K562 (cell line): Measurements from ENCODE around the gene MT1E. TPM values are rescaled to one million over a fixed set of nuclear protein-coding genes. Genes with fewer than 3 reads are reported as not detected.

ENCODE experiments used
- ATAC-seq: fragments of 200-7000 bp; cut with Tn5 transposase; 3 replicates; pipeline ENCODE4 v1.9.1; 2020; ENCODE audit warnings: moderate library complexity
- BruUV-seq: library from RNA; stranded (reverse); fragments of 400-500 nt; replicated peaks from 2 replicates; lab custom pipeline; 2021; lab: Mats Ljungman, UMichigan
- CTCF ChIA-PET: fragments of 300-600 bp; formaldehyde crosslinking; extraction: SDS; loops from one replicate; lab custom pipeline; 2021; ENCODE audit warnings: low intra/inter-chr PET ratio; lab: Yijun Ruan, JAX
- POLR2A ChIA-PET: fragments of 300-600, 350-650 bp; sonication (Branson Sonifier 250); formaldehyde crosslinking; extraction: SDS; loops from one replicate; lab custom pipeline; 2021; ENCODE audit warnings: antibody characterized with exemption, inconsistent platforms; lab: Yijun Ruan, JAX
- DNase-seq, 4 experiments: peaks; one replicate each; pipeline versions ENCODE4 v3.0.0 to v3.0.0-alpha.2; 2011 to 2018; ENCODE audit warnings: low spot score in 3 of 4, mixed read lengths in 3 of 4; ENCODE audit errors: extremely low read depth in 1 of 4
- FAIRE-seq: peaks from 2 replicates; lab custom pipeline; 2011; peaks lifted over from hg19 to GRCh38; lab: Jason Lieb, UNC
- H2AFZ ChIP-seq: 2 replicates; pipeline ENCODE4 v1.6.0; 2011; ENCODE audit warnings: low read depth, low read length, control low read depth, inconsistent platforms
- H3K27ac ChIP-seq: fragments of 200-600 bp; 3 replicates; pipeline ENCODE4 v1.8.0; 2011; ENCODE audit warnings: low read depth, mild to moderate bottlenecking, control low read depth, inconsistent platforms, low read length, moderate library complexity, mixed read lengths; ENCODE audit errors: extremely low read depth
- H3K27me3 ChIP-seq, 2 experiments: fragments of 300-600 bp in 1 of 2; 2 replicates in 1 of 2; 3 replicates in 1 of 2; pipeline versions ENCODE4 v1.6.0 to v1.8.0; 2011; ENCODE audit warnings: inconsistent platforms in 2 of 2, low read length in 2 of 2, mild to moderate bottlenecking in 1 of 2, mixed read lengths in 1 of 2, moderate library complexity in 1 of 2; ENCODE audit not compliant: control insufficient read depth in 2 of 2, insufficient read depth in 2 of 2
- H3K36me3 ChIP-seq: fragments of 300-600 bp; 3 replicates; pipeline ENCODE4 v1.8.0; 2011; ENCODE audit warnings: mild to moderate bottlenecking, low read length, inconsistent platforms; ENCODE audit not compliant: control insufficient read depth, insufficient read depth
- H3K4me1 ChIP-seq, 2 experiments: fragments of 200-600 bp in 1 of 2; replicated peaks in 1 of 2; 2 replicates in 1 of 2; 3 replicates in 1 of 2; pipeline versions ENCODE4 v1.5.1 to v1.8.0; 2011; ENCODE audit warnings: inconsistent platforms in 2 of 2, low read length in 2 of 2, mild to moderate bottlenecking in 1 of 2, mixed read lengths in 1 of 2, moderate library complexity in 1 of 2; ENCODE audit not compliant: control insufficient read depth in 2 of 2, insufficient read depth in 2 of 2
- H3K4me2 ChIP-seq: 2 replicates; pipeline ENCODE4 v1.6.1; 2011; ENCODE audit warnings: low read length, control low read depth, inconsistent platforms, mixed read lengths; ENCODE audit not compliant: insufficient read depth
- H3K4me3 ChIP-seq: fragments of 200-600 bp; sonication (generic), shearing (Covaris generic); 2 replicates; pipeline ENCODE4 v1.5.1; 2016; ENCODE audit warnings: control low read depth, inconsistent platforms
- H3K79me2 ChIP-seq: fragments of 200-600 bp; 3 replicates; pipeline ENCODE4 v1.8.0; 2011; ENCODE audit warnings: low read length, inconsistent platforms; ENCODE audit not compliant: control insufficient read depth, insufficient read depth
- H3K9ac ChIP-seq, 2 experiments: 2 replicates each; pipeline versions ENCODE4 v1.6.0 to v1.6.1; 2011; ENCODE audit warnings: low read depth in 2 of 2, low read length in 2 of 2, control low read depth in 1 of 2, inconsistent platforms in 1 of 2, mild to moderate bottlenecking in 1 of 2, mixed read lengths in 1 of 2; ENCODE audit not compliant: insufficient read depth in 1 of 2
- H3K9me1 ChIP-seq: one replicate; pipeline ENCODE4 v1.6.0; 2011; ENCODE audit warnings: inconsistent platforms, mild to moderate bottlenecking, low read length, moderate library complexity; ENCODE audit not compliant: control insufficient read depth, insufficient read depth
- H3K9me3 ChIP-seq: replicated peaks from 2 replicates; pipeline ENCODE4 v1.5.1; 2011; ENCODE audit warnings: low read depth, low read length, inconsistent platforms; ENCODE audit not compliant: control insufficient read depth, insufficient read depth
- H4K20me1 ChIP-seq: replicated peaks from 2 replicates; pipeline ENCODE4 v1.6.1; 2011; ENCODE audit warnings: low read length, inconsistent platforms, mixed read lengths; ENCODE audit not compliant: control insufficient read depth, insufficient read depth
- ATF6 ChIP-seq: sonication (generic); formaldehyde crosslinking; IDR thresholded peaks from 2 replicates; pipeline ENCODE4 v1.4.0; 2020; ENCODE audit warnings: mild to moderate bottlenecking, missing genetic modification reagents
- BMI1 ChIP-seq: fragments of 150-350 bp; IDR thresholded peaks from 2 replicates; pipeline ENCODE4 v1.6.1; 2014; ENCODE audit warnings: low read length
- FUS ChIP-seq: fragments of 200-400 bp; formaldehyde crosslinking; optimal IDR thresholded peaks from 2 replicates; pipeline ENCODE3; 2017; ENCODE audit warnings: low read depth, low read length
- MLX ChIP-seq, 2 experiments: fragments of 450-650 bp in 1 of 2; sonication (generic) in 1 of 2; formaldehyde crosslinking; conservative IDR thresholded peaks; 2 replicates each; pipeline versions ENCODE4 v1.4.0 to v1.8.1; 2020 to 2022; ENCODE audit warnings: mild to moderate bottlenecking in 1 of 2, missing genetic modification reagents in 1 of 2
- NONO ChIP-seq, 2 experiments: fragments of 200-400 bp in 1 of 2; fragments of 450-650 bp in 1 of 2; formaldehyde crosslinking in 1 of 2; IDR thresholded peaks; 2 replicates each; pipeline ENCODE4 v1.6.1; 2017; ENCODE audit warnings: low read depth in 2 of 2, mild to moderate bottlenecking in 2 of 2, moderate library complexity in 2 of 2, low read length in 1 of 2
- RBFOX2 ChIP-seq: fragments of 200-400 bp; formaldehyde crosslinking; IDR thresholded peaks from 2 replicates; pipeline ENCODE4 v1.6.1; 2017; ENCODE audit warnings: low read depth, mild to moderate bottlenecking, low read length, moderate library complexity
- RBM25 ChIP-seq: fragments of 200-400 bp; formaldehyde crosslinking; IDR thresholded peaks from 2 replicates; pipeline ENCODE4 v1.6.1; 2018; ENCODE audit warnings: low read length, low read depth, moderate library complexity; ENCODE audit not compliant: severe bottlenecking
- TBL1XR1 ChIP-seq, 2 experiments: IDR thresholded peaks; 2 replicates each; pipeline ENCODE4 v1.6.1; 2012; ENCODE audit warnings: improper control_type of control experiment in 2 of 2, low read length in 2 of 2, mild to moderate bottlenecking in 1 of 2
- THRA ChIP-seq: fragments of 450-650 bp; IDR thresholded peaks from 2 replicates; pipeline ENCODE4 v1.6.1; 2017; ENCODE audit warnings: mild to moderate bottlenecking, moderate library complexity
- ZNF174 ChIP-seq: fragments of 250-450 bp; sonication (Bioruptor Pico); IDR thresholded peaks from 2 replicates; pipeline ENCODE4 v1.4.0; 2020; ENCODE audit warnings: mild to moderate bottlenecking
- ZNF639 ChIP-seq, 2 experiments: fragments of 200-800 bp in 1 of 2; sonication (Bioruptor generic) in 1 of 2; sonication (generic) in 1 of 2; formaldehyde crosslinking in 1 of 2; IDR thresholded peaks in 1 of 2; conservative IDR thresholded peaks in 1 of 2; 2 replicates each; pipeline versions ENCODE4 v1.5.0 to v1.6.1; 2016 to 2020; ENCODE audit warnings: missing compliant biosample characterization in 1 of 2, missing genetic modification characterization in 1 of 2, missing genetic modification reagents in 1 of 2
- ZNF717 ChIP-seq: fragments of 250-450 bp; sonication (Bioruptor Pico); IDR thresholded peaks from 2 replicates; pipeline ENCODE4 v1.5.0; 2021
- ZNF77 ChIP-seq: fragments of 250-450 bp; sonication (Bioruptor Pico); IDR thresholded peaks from 2 replicates; pipeline ENCODE4 v1.5.0; 2020
- WGBS: fragments of 100-300 bp; shearing (Covaris generic); methylation state at CpG from one replicate; pipeline ENCODE4 v1.1.6; 2016; ENCODE audit warnings: low coverage, mixed read lengths; ENCODE audit not compliant: insufficient coverage; ENCODE audit errors: missing lambda C conversion rate; 5-methylcytosine and 5-hydroxymethylcytosine counted together
- in situ Hi-C: fragments of 300-500 bp; cut with MboI; formaldehyde crosslinking; loops from 4 replicates; pipeline ENCODE4 v1.15.0; 2018; ENCODE audit warnings: inconsistent platforms, mixed read lengths
- intact Hi-C: fragments of 100-400 bp; cut with micrococcal nuclease; formaldehyde crosslinking; loops from 2 replicates; pipeline ENCODE4 v1.14.2; 2022
- polyA plus RNA-seq, 8 experiments: library from polyadenylated mRNA; depleted of rRNA in 4 of 8; stranded (reverse) in 5 of 8; unstranded in 3 of 8; fragments of >200 nt; fragmentation: Nextera tagmentation in 2 of 8; fragmentation: Illumina TruSeq in 1 of 8; extraction: Ambion mirVana in 2 of 8; extraction: Trizol in 1 of 8; gene quantifications; 2 replicates each; pipeline versions ENCODE4 v1.2.1 to v1.2.3, GENCODE V29; 2011 to 2014; ENCODE audit warnings: inconsistent platforms in 1 of 8, missing spikeins in 1 of 8
- total RNA-seq, 7 experiments: library from RNA; depleted of rRNA in 6 of 7; stranded (reverse); fragments of >200 nt in 6 of 7; fragmentation: Illumina TruSeq in 2 of 7; extraction: Trizol in 2 of 7; gene quantifications; 2 replicates each; pipeline versions ENCODE4 v1.2.1 to v1.2.3, GENCODE V29; 2011 to 2021; ENCODE audit warnings: low replicate concordance in 1 of 7

The MT1E gene
- total and polyA plus RNA-seq, 9 of the 15 experiments (the other 6 are each of a cell fraction or from before 2014, with no cell fraction given): 0.29 to 0.81 (median 0.46) TPM; not detected in 3

- peaks cover 44 to 75% of the 10 kb centered on the region in 2 experiments for H3K27me3 ChIP-seq
- POLR2A ChIA-PET: no interaction called here
- no peak overlapping the region for H3K4me3 ChIP-seq
- H3K4me1 ChIP-seq: peaks cover 0 to 15% of the 10 kb centered on the region in 2 experiments; a peak in 2 of 5 replicates
- H2AFZ ChIP-seq: no peak overlapping the region
- H3K9me3 ChIP-seq: no peaks in the 10 kb centered on the region
- H3K4me2 ChIP-seq: no peak overlapping the region
- CTCF ChIA-PET: no interaction called here
- FAIRE-seq: no peak
- intact Hi-C loops (no loop called here), in situ Hi-C loops (no loop called here)
- no peak overlapping the region for H3K27ac ChIP-seq
- no peaks in the 10 kb centered on the region for H3K36me3 ChIP-seq
- ATAC-seq: no peak
- H3K79me2 ChIP-seq: no peaks in the 10 kb centered on the region
- 0 out of 2 replicates have a peak, but pooled peaks cover 6% of the 10 kb centered on the region for H4K20me1 ChIP-seq
- no TSS peak for BruUV-seq
- no peak for DNase-seq
- no peak overlapping the region for H3K9ac ChIP-seq
- 2% methylated on average over 5 of the region's 6 CpGs for WGBS
- no peaks in the 10 kb centered on the region for H3K9me1 ChIP-seq
- TF ChIP-seq ZNF174 (CRISPR knock-in tag) (no peak), MLX (CRISPR knock-in tag; conservative IDR thresholded peaks at IDR 0.05) (no peak), THRA (no peak), BMI1 (no peak), RBFOX2 (no peak), NONO (IDR thresholded peaks at IDR 0.05; ENCODE audit: low read depth in 2 of 2, low read length in 1 of 2) (no peak), ZNF77 (CRISPR knock-in tag) (no peak), TBL1XR1 (IDR thresholded peaks at IDR 0.05; ENCODE audit: low read length in 2 of 2) (no peak), ZNF639 (CRISPR knock-in tag; conservative IDR thresholded peaks at IDR 0.05 in 1 of 2, IDR thresholded peaks at IDR 0.05 in 1 of 2) (no peak), RBM25 (no peak), FUS (no peak), ATF6 (CRISPR knock-in tag) (no peak), ZNF717 (CRISPR knock-in tag) (no peak)
These were observed 7.3 kb downstream of the MT1E start for GRCh38 chr16:56632848-56633365.
